Neural progenitor cell (in vitro differentiated cells): ENCODE measurements around the gene ANKMY1. TPM values are rescaled to one million over a fixed set of nuclear protein-coding genes. Genes with fewer than 3 reads are reported as not detected.

Experiments used
- DNase-seq: peaks from one replicate; pipeline ENCODE4 v3.0.0-alpha.2; 2016; ENCODE audit warnings: low spot score
- H2AFZ ChIP-seq: fragments of 200-600 bp; sonication (generic); replicated peaks from 2 replicates; pipeline ENCODE4 v1.6.1; 2016; ENCODE audit warnings: antibody characterized with exemption
- H3F3A ChIP-seq: fragments of 200-600 bp; sonication (generic); 2 replicates; pipeline ENCODE4 v1.6.1; 2016; ENCODE audit warnings: antibody characterized with exemption, low read depth
- H3K27ac ChIP-seq: fragments of 200-600 bp; sonication (generic); 2 replicates; pipeline ENCODE4 v1.5.1; 2016; ENCODE audit warnings: mild to moderate bottlenecking
- H3K27me3 ChIP-seq: fragments of 200-600 bp; sonication (generic); 2 replicates; pipeline ENCODE4 v1.6.1; 2016; ENCODE audit warnings: mild to moderate bottlenecking, moderate library complexity
- H3K36me3 ChIP-seq: fragments of 200-600 bp; sonication (generic); 2 replicates; pipeline ENCODE4 v1.5.1; 2016
- H3K4me1 ChIP-seq: fragments of 200-600 bp; sonication (generic); 2 replicates; pipeline ENCODE4 v1.6.1; 2016; ENCODE audit warnings: mixed run types
- H3K4me2 ChIP-seq: fragments of 200-600 bp; sonication (generic); 2 replicates; pipeline ENCODE4 v1.6.1; 2016
- H3K4me3 ChIP-seq: fragments of 200-600 bp; sonication (generic); 2 replicates; pipeline ENCODE4 v1.5.1; 2016
- H3K79me2 ChIP-seq: fragments of 200-600 bp; sonication (generic); 2 replicates; pipeline ENCODE4 v1.6.1; 2016; ENCODE audit warnings: low read depth
- H3K9ac ChIP-seq: fragments of 200-600 bp; sonication (generic); 2 replicates; pipeline ENCODE4 v1.6.1; 2016
- H3K9me3 ChIP-seq: fragments of 200-600 bp; sonication (generic); 2 replicates; pipeline ENCODE4 v1.5.1; 2016; ENCODE audit warnings: low read depth
- H4K20me1 ChIP-seq: fragments of 200-600 bp; sonication (generic); 2 replicates; pipeline ENCODE4 v1.6.1; 2016; ENCODE audit warnings: low read depth
- H3K27ac Mint-ChIP-seq: 3 replicates; pipeline ENCODE4 v1.8.0; 2021; ENCODE audit warnings: mixed read lengths
- H3K27me3 Mint-ChIP-seq: 2 replicates; pipeline ENCODE4 v1.8.0; 2022; ENCODE audit warnings: low read depth, mild to moderate bottlenecking, inconsistent platforms, moderate library complexity, mixed read lengths; ENCODE audit not compliant: insufficient read depth
- H3K36me3 Mint-ChIP-seq: 3 replicates; pipeline ENCODE4 v1.8.0; 2021; ENCODE audit warnings: mixed read lengths
- H3K4me1 Mint-ChIP-seq: 3 replicates; pipeline ENCODE4 v1.8.0; 2021; ENCODE audit warnings: mixed read lengths
- H3K4me3 Mint-ChIP-seq: 3 replicates; pipeline ENCODE4 v1.8.0; 2021; ENCODE audit warnings: mild to moderate bottlenecking, moderate library complexity, mixed read lengths
- H3K9me3 Mint-ChIP-seq: 3 replicates; pipeline ENCODE4 v1.8.0; 2020; ENCODE audit warnings: mixed read lengths
- EZH2 ChIP-seq: fragments of 200-600 bp; sonication (generic); IDR thresholded peaks from 2 replicates; pipeline ENCODE4 v1.6.1; 2017; ENCODE audit warnings: antibody characterized with exemption, mild to moderate bottlenecking, moderate library complexity
- EZH2phosphoT487 ChIP-seq: fragments of 200-600 bp; sonication (generic); IDR thresholded peaks from 2 replicates; pipeline ENCODE4 v1.6.1; 2017; ENCODE audit warnings: antibody characterized with exemption
- total RNA-seq: library from RNA; depleted of rRNA; stranded (reverse); fragments of >200 nt; gene quantifications from 2 replicates; pipeline ENCODE4 v1.2.3, GENCODE V29; 2015; ENCODE audit warnings: low replicate concordance
- TF ChIP-seq, protein P1 (sequence below): fragments of 200-600 bp; sonication (generic); IDR thresholded peaks from 2 replicates; pipeline ENCODE4 v1.5.1; 2017; ENCODE audit warnings: antibody characterized with exemption, mild to moderate bottlenecking

ANKMY1 gene
- total RNA-seq, 1 donor from 2014 or later: 4.2 TPM

- Histone ChIP-seq H3K4me2 (no peak overlapping the region), H3K27ac (no peak overlapping the region), H3K4me3 (no peak overlapping the region), H2AFZ (no peak overlapping the region), H3K36me3 (no peaks in the 10 kb centered on the region), H3K27me3 (no peaks in the 10 kb centered on the region), H3K9ac (no peak overlapping the region), H3K79me2 (no peaks in the 10 kb centered on the region), H4K20me1 (peaks cover 31% of the 10 kb centered on the region), H3K9me3 (no peaks in the 10 kb centered on the region), H3F3A (peaks cover 5% of the 10 kb centered on the region), H3K4me1 (peaks cover 8% of the 10 kb centered on the region)
- no peaks in the 10 kb centered on the region for H3K9me3 Mint-ChIP-seq
- no peak for TF ChIP-seq EZH2
- TF ChIP-seq, protein P1, sequence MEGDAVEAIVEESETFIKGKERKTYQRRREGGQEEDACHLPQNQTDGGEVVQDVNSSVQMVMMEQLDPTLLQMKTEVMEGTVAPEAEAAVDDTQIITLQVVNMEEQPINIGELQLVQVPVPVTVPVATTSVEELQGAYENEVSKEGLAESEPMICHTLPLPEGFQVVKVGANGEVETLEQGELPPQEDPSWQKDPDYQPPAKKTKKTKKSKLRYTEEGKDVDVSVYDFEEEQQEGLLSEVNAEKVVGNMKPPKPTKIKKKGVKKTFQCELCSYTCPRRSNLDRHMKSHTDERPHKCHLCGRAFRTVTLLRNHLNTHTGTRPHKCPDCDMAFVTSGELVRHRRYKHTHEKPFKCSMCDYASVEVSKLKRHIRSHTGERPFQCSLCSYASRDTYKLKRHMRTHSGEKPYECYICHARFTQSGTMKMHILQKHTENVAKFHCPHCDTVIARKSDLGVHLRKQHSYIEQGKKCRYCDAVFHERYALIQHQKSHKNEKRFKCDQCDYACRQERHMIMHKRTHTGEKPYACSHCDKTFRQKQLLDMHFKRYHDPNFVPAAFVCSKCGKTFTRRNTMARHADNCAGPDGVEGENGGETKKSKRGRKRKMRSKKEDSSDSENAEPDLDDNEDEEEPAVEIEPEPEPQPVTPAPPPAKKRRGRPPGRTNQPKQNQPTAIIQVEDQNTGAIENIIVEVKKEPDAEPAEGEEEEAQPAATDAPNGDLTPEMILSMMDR: no peak
- TF ChIP-seq EZH2phosphoT487: no peak
- H3K4me3 Mint-ChIP-seq: no peak overlapping the region
- DNase-seq: no peak
- peaks cover 4% of the 10 kb centered on the region for H3K27me3 Mint-ChIP-seq
- H3K4me1 Mint-ChIP-seq: no peaks in the 10 kb centered on the region
- peaks cover 2% of the 10 kb centered on the region for H3K36me3 Mint-ChIP-seq
- H3K27ac Mint-ChIP-seq: no peak overlapping the region
These were observed 94.4 kb downstream of the ANKMY1 start for GRCh38 chr2:240463274-240463865.

DNA sequence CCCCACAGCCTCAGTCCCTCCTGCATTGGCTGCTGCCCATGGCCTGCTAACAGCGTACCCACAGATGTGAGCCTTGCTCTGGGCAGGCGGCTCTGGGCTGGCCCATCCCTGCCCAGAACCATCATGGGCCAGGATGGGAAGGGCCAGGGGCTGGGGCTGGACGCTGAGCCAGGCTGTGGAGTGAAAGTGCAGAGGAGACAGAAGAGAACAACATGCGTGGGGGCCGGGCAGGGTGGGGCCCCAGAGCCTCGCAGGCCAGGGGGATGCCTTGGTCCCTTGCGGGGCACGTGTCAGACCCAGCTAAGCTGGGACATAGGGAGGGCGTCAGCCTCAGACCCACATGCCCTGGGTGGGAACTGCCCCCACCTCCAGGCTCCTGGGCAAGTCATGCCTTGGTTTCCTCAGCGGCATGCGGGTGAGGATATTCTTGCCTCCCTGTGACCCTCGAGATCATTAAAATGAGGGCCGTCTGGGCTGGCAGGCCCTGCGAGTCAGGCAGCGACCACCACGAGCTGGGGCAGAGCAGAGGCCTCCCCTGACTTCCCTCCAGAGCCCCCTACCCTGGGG lies 95.0 kb downstream of the ANKMY1 start:
- Mint-ChIP-seq H3K27ac (no peak overlapping the region), H3K4me3 (no peak overlapping the region), H3K36me3 (peaks cover 2% of the 10 kb centered on the region), H3K9me3 (no peaks in the 10 kb centered on the region), H3K4me1 (peaks cover 4% of the 10 kb centered on the region), H3K27me3 (peaks cover 4% of the 10 kb centered on the region)
- Histone ChIP-seq H3K27me3 (no peaks in the 10 kb centered on the region), H3K9ac (no peak overlapping the region), H3K9me3 (no peaks in the 10 kb centered on the region), H3K4me3 (no peak overlapping the region), H3F3A (peaks cover 5% of the 10 kb centered on the region), H3K4me1 (peaks cover 10% of the 10 kb centered on the region), H3K79me2 (no peaks in the 10 kb centered on the region), H2AFZ (no peak overlapping the region), H3K27ac (no peak overlapping the region), H3K4me2 (no peak overlapping the region), H3K36me3 (no peaks in the 10 kb centered on the region), H4K20me1 (peaks cover 35% of the 10 kb centered on the region)
- no peak for DNase-seq
- TF ChIP-seq EZH2phosphoT487: no peak
- TF ChIP-seq, protein P1: no peak
- no peak for TF ChIP-seq EZH2

DNA sequence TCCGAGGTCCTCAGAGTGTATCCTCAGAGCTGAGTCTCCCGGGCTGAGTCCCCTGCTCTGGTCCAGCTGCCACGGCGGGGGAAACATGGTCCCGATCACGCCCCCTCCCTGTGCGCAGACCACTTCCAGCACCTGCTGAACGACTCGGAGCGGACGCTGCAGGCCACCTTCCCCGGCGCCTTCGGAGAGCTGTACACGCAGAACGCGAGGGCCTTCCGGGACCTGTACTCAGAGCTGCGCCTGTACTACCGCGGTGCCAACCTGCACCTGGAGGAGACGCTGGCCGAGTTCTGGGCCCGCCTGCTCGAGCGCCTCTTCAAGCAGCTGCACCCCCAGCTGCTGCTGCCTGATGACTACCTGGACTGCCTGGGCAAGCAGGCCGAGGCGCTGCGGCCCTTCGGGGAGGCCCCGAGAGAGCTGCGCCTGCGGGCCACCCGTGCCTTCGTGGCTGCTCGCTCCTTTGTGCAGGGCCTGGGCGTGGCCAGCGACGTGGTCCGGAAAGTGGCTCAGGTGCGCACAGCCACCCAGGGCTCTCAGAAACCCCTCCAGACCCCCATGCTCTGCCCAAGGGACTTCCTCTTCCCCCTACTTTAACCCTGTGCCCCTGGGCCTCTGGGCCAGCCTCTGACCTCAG lies 95.6 kb downstream of the ANKMY1 start:
- Histone ChIP-seq H3K4me2 (no peak overlapping the region), H3K36me3 (no peaks in the 10 kb centered on the region), H3K9me3 (no peaks in the 10 kb centered on the region), H2AFZ (no peak overlapping the region), H3K79me2 (no peaks in the 10 kb centered on the region), H3F3A (peaks cover 5% of the 10 kb centered on the region), H3K4me3 (no peak overlapping the region), H3K4me1 (peaks cover 16% of the 10 kb centered on the region), H4K20me1 (peaks cover 41% of the 10 kb centered on the region), H3K9ac (no peak overlapping the region), H3K27me3 (no peaks in the 10 kb centered on the region), H3K27ac (no peak overlapping the region)
- peaks cover 2% of the 10 kb centered on the region for H3K36me3 Mint-ChIP-seq
- H3K27me3 Mint-ChIP-seq: peaks cover 6% of the 10 kb centered on the region
- H3K9me3 Mint-ChIP-seq: no peaks in the 10 kb centered on the region
- peaks cover 7% of the 10 kb centered on the region for H3K4me1 Mint-ChIP-seq
- DNase-seq: no peak
- TF ChIP-seq EZH2phosphoT487 (no peak), EZH2 (no peak)
- H3K4me3 Mint-ChIP-seq: no peak overlapping the region
- H3K27ac Mint-ChIP-seq: no peak overlapping the region
